WTC11 (cell line): Measurements from ENCODE around the gene SLC44A5. TPM values are rescaled to one million over a fixed set of nuclear protein-coding genes. Genes with fewer than 3 reads are reported as not detected.

ENCODE experiments used
- ATAC-seq: fragments of 200-7000 bp; cut with Tn5 transposase; 2 replicates; pipeline ENCODE4 v1.10.0; 2021; ENCODE audit warnings: mild to moderate bottlenecking, moderate library complexity
- CTCF ChIA-PET: fragments of 300-600 bp; sonication (Branson Sonifier 250); formaldehyde crosslinking; loops from one replicate; lab custom pipeline; 2021; ENCODE audit warnings: antibody characterized with exemption; lab: Charles Lee
- POLR2A ChIA-PET: fragments of 350-600 bp; sonication (Branson Sonifier 250); formaldehyde crosslinking; loops from one replicate; lab custom pipeline; 2021; ENCODE audit warnings: antibody characterized with exemption; lab: Charles Lee
- DNase-seq: peaks from one replicate; pipeline ENCODE4 v3.0.0; 2021; ENCODE audit warnings: low spot score
- H3K27ac Mint-ChIP-seq: 2 replicates; pipeline ENCODE4 v1.8.0; 2021; ENCODE audit warnings: mixed read lengths
- H3K27me3 Mint-ChIP-seq: 2 replicates; pipeline ENCODE4 v1.8.0; 2021; ENCODE audit warnings: low read depth, mild to moderate bottlenecking, moderate library complexity, mixed read lengths
- H3K36me3 Mint-ChIP-seq: 2 replicates; pipeline ENCODE4 v1.8.0; 2021; ENCODE audit warnings: mixed read lengths
- H3K4me1 Mint-ChIP-seq: 2 replicates; pipeline ENCODE4 v1.8.0; 2022; ENCODE audit warnings: mixed read lengths
- H3K4me3 Mint-ChIP-seq: 2 replicates; pipeline ENCODE4 v1.8.0; 2021; ENCODE audit warnings: mild to moderate bottlenecking, moderate library complexity, mixed read lengths
- H3K9me3 Mint-ChIP-seq: 2 replicates; pipeline ENCODE4 v1.8.0; 2021; ENCODE audit warnings: mixed read lengths
- CREB1 ChIP-seq: sonication (generic); formaldehyde crosslinking; IDR thresholded peaks from 2 replicates; pipeline ENCODE4 v1.8.0; 2023; ENCODE audit warnings: mild to moderate bottlenecking, missing genetic modification reagents
- GTF2I ChIP-seq: fragments of 250-450 bp; sonication (Bioruptor Pico); conservative IDR thresholded peaks from 2 replicates; pipeline ENCODE4 v1.4.0; 2021; ENCODE audit warnings: mild to moderate bottlenecking
- JAZF1 ChIP-seq: fragments of 250-450 bp; sonication (Bioruptor Pico); IDR thresholded peaks from 2 replicates; pipeline ENCODE4 v1.9.0; 2021; ENCODE audit warnings: moderate library complexity, mild to moderate bottlenecking, inconsistent platforms
- NFATC4 ChIP-seq: fragments of 250-450 bp; sonication (Bioruptor Pico); IDR thresholded peaks from 2 replicates; pipeline ENCODE4 v1.9.0; 2021; ENCODE audit warnings: mild to moderate bottlenecking
- OVOL2 ChIP-seq: fragments of 250-450 bp; sonication (Bioruptor Pico); IDR thresholded peaks from 2 replicates; pipeline ENCODE4 v1.9.0; 2021; ENCODE audit warnings: mild to moderate bottlenecking, borderline replicate concordance
- SOX15 ChIP-seq: fragments of 250-450 bp; sonication (Bioruptor Pico); IDR thresholded peaks from 2 replicates; pipeline ENCODE4 v1.9.0; 2021; ENCODE audit warnings: mild to moderate bottlenecking
- ZNF219 ChIP-seq: sonication (generic); formaldehyde crosslinking; IDR thresholded peaks from 2 replicates; pipeline ENCODE4 v1.8.0; 2023; ENCODE audit warnings: missing genetic modification reagents, mild to moderate bottlenecking, borderline replicate concordance
- ZNF416 ChIP-seq: fragments of 250-450 bp; sonication (Bioruptor Pico); IDR thresholded peaks from 2 replicates; pipeline ENCODE4 v1.9.0; 2021; ENCODE audit warnings: mild to moderate bottlenecking, inconsistent platforms
- total RNA-seq: library from RNA; stranded (reverse); gene quantifications from 3 replicates; pipeline ENCODE4 v1.2.3, GENCODE V29; 2021
- TF ChIP-seq, protein P1 (sequence below): sonication (generic); formaldehyde crosslinking; IDR thresholded peaks from 2 replicates; pipeline ENCODE4 v1.8.1; 2023; ENCODE audit warnings: mild to moderate bottlenecking, missing genetic modification reagents, moderate library complexity
- TF ChIP-seq, protein P2 (sequence below): sonication (generic); formaldehyde crosslinking; IDR thresholded peaks from 2 replicates; pipeline ENCODE4 v1.8.0; 2023; ENCODE audit warnings: missing genetic modification reagents
- TF ChIP-seq, protein P3 (sequence below): sonication (generic); formaldehyde crosslinking; IDR thresholded peaks from 2 replicates; pipeline ENCODE4 v1.8.1; 2023; ENCODE audit warnings: mild to moderate bottlenecking, moderate library complexity, missing genetic modification reagents
- TF ChIP-seq, protein P4 (sequence below): sonication (generic); formaldehyde crosslinking; IDR thresholded peaks from 2 replicates; pipeline ENCODE4 v1.8.1; 2023; ENCODE audit warnings: mild to moderate bottlenecking, missing genetic modification reagents, moderate library complexity
- TF ChIP-seq, protein P5 (sequence below): fragments of 250-450 bp; sonication (Bioruptor Pico); IDR thresholded peaks from 2 replicates; pipeline ENCODE4 v1.9.0; 2021; ENCODE audit warnings: mild to moderate bottlenecking
- TF ChIP-seq, protein P6 (sequence below): sonication (generic); formaldehyde crosslinking; IDR thresholded peaks from 2 replicates; pipeline ENCODE4 v1.8.0; 2023; ENCODE audit warnings: mild to moderate bottlenecking, missing genetic modification reagents
- TF ChIP-seq, protein P7 (sequence below): sonication (generic); formaldehyde crosslinking; IDR thresholded peaks from 2 replicates; pipeline ENCODE4 v1.8.1; 2023; ENCODE audit warnings: mild to moderate bottlenecking, missing genetic modification reagents, borderline replicate concordance
- TF ChIP-seq, protein P8 (sequence below): sonication (generic); formaldehyde crosslinking; IDR thresholded peaks from 2 replicates; pipeline ENCODE4 v1.8.1; 2022; ENCODE audit warnings: missing genetic modification reagents, borderline replicate concordance

The SLC44A5 gene
- total RNA-seq, 1 experiment from 2014 or later: 1.8 TPM

DNA sequence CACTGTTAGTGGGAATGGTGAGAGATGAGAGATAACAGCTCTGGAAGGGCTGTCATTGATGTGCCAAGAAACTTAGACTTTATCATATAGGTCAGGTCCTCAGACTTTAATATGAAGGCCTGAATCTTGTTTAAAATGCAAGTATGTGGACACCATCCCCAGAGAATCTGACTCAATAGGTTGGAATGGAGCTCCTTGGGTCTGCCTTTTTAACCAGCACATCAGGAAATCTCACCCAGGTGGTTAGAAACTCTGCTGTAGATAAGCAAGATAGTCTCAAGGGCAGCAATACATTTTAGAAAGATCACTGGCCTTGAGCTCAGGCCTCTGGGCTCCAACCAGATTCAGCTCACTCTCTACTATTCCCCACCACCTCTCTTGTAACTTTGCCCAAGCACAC, 180.4 kb downstream of the SLC44A5 start (continued):
- TF ChIP-seq, protein P1, sequence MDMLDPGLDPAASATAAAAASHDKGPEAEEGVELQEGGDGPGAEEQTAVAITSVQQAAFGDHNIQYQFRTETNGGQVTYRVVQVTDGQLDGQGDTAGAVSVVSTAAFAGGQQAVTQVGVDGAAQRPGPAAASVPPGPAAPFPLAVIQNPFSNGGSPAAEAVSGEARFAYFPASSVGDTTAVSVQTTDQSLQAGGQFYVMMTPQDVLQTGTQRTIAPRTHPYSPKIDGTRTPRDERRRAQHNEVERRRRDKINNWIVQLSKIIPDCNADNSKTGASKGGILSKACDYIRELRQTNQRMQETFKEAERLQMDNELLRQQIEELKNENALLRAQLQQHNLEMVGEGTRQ (CRISPR knock-in tag): no peak
- TF ChIP-seq NFATC4 (CRISPR knock-in tag) (no peak), OVOL2 (CRISPR knock-in tag) (no peak), ZNF219 (no peak)
- TF ChIP-seq, protein P2, sequence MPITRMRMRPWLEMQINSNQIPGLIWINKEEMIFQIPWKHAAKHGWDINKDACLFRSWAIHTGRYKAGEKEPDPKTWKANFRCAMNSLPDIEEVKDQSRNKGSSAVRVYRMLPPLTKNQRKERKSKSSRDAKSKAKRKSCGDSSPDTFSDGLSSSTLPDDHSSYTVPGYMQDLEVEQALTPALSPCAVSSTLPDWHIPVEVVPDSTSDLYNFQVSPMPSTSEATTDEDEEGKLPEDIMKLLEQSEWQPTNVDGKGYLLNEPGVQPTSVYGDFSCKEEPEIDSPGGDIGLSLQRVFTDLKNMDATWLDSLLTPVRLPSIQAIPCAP: no peak
- TF ChIP-seq, protein P3, sequence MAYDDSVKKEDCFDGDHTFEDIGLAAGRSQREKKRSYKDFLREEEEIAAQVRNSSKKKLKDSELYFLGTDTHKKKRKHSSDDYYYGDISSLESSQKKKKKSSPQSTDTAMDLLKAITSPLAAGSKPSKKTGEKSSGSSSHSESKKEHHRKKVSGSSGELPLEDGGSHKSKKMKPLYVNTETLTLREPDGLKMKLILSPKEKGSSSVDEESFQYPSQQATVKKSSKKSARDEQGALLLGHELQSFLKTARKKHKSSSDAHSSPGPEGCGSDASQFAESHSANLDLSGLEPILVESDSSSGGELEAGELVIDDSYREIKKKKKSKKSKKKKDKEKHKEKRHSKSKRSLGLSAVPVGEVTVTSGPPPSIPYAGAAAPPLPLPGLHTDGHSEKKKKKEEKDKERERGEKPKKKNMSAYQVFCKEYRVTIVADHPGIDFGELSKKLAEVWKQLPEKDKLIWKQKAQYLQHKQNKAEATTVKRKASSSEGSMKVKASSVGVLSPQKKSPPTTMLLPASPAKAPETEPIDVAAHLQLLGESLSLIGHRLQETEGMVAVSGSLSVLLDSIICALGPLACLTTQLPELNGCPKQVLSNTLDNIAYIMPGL (CRISPR knock-in tag): no peak
- TF ChIP-seq, protein P4, sequence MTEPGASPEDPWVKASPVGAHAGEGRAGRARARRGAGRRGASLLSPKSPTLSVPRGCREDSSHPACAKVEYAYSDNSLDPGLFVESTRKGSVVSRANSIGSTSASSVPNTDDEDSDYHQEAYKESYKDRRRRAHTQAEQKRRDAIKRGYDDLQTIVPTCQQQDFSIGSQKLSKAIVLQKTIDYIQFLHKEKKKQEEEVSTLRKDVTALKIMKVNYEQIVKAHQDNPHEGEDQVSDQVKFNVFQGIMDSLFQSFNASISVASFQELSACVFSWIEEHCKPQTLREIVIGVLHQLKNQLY: no peak
- TF ChIP-seq, protein P5, sequence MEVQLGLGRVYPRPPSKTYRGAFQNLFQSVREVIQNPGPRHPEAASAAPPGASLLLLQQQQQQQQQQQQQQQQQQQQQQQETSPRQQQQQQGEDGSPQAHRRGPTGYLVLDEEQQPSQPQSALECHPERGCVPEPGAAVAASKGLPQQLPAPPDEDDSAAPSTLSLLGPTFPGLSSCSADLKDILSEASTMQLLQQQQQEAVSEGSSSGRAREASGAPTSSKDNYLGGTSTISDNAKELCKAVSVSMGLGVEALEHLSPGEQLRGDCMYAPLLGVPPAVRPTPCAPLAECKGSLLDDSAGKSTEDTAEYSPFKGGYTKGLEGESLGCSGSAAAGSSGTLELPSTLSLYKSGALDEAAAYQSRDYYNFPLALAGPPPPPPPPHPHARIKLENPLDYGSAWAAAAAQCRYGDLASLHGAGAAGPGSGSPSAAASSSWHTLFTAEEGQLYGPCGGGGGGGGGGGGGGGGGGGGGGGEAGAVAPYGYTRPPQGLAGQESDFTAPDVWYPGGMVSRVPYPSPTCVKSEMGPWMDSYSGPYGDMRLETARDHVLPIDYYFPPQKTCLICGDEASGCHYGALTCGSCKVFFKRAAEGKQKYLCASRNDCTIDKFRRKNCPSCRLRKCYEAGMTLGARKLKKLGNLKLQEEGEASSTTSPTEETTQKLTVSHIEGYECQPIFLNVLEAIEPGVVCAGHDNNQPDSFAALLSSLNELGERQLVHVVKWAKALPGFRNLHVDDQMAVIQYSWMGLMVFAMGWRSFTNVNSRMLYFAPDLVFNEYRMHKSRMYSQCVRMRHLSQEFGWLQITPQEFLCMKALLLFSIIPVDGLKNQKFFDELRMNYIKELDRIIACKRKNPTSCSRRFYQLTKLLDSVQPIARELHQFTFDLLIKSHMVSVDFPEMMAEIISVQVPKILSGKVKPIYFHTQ (CRISPR knock-in tag): no peak
- TF ChIP-seq, all 79 proteins: peak for 0

DNA sequence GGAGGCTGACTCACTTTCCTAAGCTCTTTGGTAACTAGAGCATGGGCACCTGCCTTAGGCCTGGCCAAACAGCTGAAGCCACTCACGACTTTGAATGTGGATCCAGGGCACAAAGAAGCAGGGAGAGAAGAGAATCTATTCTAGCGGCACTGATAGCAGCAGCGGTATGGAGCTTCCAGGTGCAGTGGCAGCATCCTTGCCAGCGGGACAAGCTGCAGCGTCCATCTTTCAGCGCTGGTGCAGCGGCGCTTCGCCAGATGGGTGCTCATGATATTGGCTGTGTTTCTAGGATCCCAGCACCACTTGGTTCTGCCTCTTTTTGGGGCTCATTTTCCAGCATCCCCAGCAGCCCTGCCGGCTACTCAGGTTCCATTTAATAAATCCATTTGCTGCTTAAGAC, 184.2 kb downstream of the SLC44A5 start:
- H3K9me3 Mint-ChIP-seq: no peaks in the 10 kb centered on the region
- CTCF ChIA-PET: interaction anchor here (1.4 kb wide), 1 partner anchor 161 kb away, joined by 4 read pairs; no protein-coding TSS in a partner anchor
- peaks cover 6% of the 10 kb centered on the region; the same call in 1 of the 2 replicates for H3K4me1 Mint-ChIP-seq
- POLR2A ChIA-PET: no interaction called here
- no peak for DNase-seq
- no peak overlapping the region for H3K4me3 Mint-ChIP-seq
- H3K27me3 Mint-ChIP-seq: no peaks in the 10 kb centered on the region
- no peak for ATAC-seq
- H3K36me3 Mint-ChIP-seq: no peaks in the 10 kb centered on the region
- H3K27ac Mint-ChIP-seq: no peak overlapping the region
- TF ChIP-seq, protein P6, sequence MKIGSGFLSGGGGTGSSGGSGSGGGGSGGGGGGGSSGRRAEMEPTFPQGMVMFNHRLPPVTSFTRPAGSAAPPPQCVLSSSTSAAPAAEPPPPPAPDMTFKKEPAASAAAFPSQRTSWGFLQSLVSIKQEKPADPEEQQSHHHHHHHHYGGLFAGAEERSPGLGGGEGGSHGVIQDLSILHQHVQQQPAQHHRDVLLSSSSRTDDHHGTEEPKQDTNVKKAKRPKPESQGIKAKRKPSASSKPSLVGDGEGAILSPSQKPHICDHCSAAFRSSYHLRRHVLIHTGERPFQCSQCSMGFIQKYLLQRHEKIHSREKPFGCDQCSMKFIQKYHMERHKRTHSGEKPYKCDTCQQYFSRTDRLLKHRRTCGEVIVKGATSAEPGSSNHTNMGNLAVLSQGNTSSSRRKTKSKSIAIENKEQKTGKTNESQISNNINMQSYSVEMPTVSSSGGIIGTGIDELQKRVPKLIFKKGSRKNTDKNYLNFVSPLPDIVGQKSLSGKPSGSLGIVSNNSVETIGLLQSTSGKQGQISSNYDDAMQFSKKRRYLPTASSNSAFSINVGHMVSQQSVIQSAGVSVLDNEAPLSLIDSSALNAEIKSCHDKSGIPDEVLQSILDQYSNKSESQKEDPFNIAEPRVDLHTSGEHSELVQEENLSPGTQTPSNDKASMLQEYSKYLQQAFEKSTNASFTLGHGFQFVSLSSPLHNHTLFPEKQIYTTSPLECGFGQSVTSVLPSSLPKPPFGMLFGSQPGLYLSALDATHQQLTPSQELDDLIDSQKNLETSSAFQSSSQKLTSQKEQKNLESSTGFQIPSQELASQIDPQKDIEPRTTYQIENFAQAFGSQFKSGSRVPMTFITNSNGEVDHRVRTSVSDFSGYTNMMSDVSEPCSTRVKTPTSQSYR (CRISPR knock-in tag): no peak
- TF ChIP-seq GTF2I (CRISPR knock-in tag): no peak
- no peak for TF ChIP-seq JAZF1 (CRISPR knock-in tag)
- TF ChIP-seq ZNF416: no peak
- TF ChIP-seq, protein P7, sequence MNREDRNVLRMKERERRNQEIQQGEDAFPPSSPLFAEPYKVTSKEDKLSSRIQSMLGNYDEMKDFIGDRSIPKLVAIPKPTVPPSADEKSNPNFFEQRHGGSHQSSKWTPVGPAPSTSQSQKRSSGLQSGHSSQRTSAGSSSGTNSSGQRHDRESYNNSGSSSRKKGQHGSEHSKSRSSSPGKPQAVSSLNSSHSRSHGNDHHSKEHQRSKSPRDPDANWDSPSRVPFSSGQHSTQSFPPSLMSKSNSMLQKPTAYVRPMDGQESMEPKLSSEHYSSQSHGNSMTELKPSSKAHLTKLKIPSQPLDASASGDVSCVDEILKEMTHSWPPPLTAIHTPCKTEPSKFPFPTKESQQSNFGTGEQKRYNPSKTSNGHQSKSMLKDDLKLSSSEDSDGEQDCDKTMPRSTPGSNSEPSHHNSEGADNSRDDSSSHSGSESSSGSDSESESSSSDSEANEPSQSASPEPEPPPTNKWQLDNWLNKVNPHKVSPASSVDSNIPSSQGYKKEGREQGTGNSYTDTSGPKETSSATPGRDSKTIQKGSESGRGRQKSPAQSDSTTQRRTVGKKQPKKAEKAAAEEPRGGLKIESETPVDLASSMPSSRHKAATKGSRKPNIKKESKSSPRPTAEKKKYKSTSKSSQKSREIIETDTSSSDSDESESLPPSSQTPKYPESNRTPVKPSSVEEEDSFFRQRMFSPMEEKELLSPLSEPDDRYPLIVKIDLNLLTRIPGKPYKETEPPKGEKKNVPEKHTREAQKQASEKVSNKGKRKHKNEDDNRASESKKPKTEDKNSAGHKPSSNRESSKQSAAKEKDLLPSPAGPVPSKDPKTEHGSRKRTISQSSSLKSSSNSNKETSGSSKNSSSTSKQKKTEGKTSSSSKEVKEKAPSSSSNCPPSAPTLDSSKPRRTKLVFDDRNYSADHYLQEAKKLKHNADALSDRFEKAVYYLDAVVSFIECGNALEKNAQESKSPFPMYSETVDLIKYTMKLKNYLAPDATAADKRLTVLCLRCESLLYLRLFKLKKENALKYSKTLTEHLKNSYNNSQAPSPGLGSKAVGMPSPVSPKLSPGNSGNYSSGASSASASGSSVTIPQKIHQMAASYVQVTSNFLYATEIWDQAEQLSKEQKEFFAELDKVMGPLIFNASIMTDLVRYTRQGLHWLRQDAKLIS (CRISPR knock-in tag): no peak
- TF ChIP-seq, protein P4: no peak
- TF ChIP-seq, protein P8, sequence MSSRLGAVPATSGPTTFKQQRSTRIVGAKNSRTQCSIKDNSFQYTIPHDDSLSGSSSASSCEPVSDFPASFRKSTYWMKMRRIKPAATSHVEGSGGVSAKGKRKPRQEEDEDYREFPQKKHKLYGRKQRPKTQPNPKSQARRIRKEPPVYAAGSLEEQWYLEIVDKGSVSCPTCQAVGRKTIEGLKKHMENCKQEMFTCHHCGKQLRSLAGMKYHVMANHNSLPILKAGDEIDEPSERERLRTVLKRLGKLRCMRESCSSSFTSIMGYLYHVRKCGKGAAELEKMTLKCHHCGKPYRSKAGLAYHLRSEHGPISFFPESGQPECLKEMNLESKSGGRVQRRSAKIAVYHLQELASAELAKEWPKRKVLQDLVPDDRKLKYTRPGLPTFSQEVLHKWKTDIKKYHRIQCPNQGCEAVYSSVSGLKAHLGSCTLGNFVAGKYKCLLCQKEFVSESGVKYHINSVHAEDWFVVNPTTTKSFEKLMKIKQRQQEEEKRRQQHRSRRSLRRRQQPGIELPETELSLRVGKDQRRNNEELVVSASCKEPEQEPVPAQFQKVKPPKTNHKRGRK (CRISPR knock-in tag): no peak
- no peak for TF ChIP-seq CREB1
- TF ChIP-seq, protein P1 (CRISPR knock-in tag): no peak
- TF ChIP-seq SOX15: no peak
